ENCODE results near the gene ALDH1L1.

DNA sequence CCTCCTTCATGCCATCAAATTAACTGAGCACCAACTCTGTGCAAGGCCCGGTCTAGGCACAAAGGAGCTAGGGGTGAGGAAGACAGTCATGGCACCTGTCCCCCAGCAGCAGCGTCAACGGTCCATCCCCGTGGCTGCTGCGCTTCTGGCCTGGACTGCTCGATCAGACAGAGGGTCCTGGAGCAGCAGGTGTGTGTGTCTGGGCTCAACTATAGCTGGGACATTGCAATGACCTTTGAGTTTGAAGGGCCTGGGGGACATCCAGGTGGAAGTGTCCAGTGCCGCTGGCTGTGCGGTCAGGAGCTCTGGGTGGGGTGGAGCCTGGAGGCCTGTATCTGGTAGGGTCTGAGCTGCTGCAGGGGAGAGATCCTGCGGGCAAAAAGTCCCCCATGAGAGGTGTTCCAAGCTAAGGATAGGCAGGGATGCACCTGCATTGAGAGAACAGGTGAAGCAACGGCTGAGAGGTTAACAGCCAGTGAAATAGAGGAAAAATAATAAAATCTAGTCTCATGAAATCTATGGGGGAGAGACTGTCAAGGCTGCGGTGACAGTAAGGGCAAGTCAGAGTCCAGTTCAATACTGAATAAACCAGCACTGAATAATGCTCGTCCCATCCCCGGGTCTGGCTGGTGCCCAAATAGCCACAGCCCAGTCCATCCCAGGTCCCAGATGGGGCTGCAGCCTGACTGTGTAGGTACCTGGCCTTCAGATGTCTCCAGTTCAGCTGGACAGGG lies 71.1 kb downstream of the ALDH1L1 start:
- TF ChIP-seq EZH2 (IDR thresholded peaks at IDR 0.05; ENCODE audit: low read depth) (no peak), CTCF (conservative IDR thresholded peaks at IDR 0.05) (no peak)
